Neural progenitor cell (in vitro differentiated cells): Measurements from ENCODE around the gene CELF4.

Experiments
- CTCF ChIP-seq: fragments of 200-600 bp; sonication (generic); IDR thresholded peaks from 2 replicates; pipeline ENCODE4 v1.5.1; 2017; ENCODE audit warnings: antibody characterized with exemption, mild to moderate bottlenecking
- EZH2 ChIP-seq: fragments of 200-600 bp; sonication (generic); IDR thresholded peaks from 2 replicates; pipeline ENCODE4 v1.6.1; 2017; ENCODE audit warnings: antibody characterized with exemption, mild to moderate bottlenecking, moderate library complexity
- EZH2phosphoT487 ChIP-seq: fragments of 200-600 bp; sonication (generic); IDR thresholded peaks from 2 replicates; pipeline ENCODE4 v1.6.1; 2017; ENCODE audit warnings: antibody characterized with exemption

- no peak for TF ChIP-seq CTCF
- TF ChIP-seq EZH2: no peak
- TF ChIP-seq EZH2phosphoT487: no peak
Measured at GRCh38 chr18:37248281-37248680, 317.3 kb downstream of the CELF4 start.
